Testis (tissue), 3 donors: ENCODE measurements around the gene INSIG1. TPM values are rescaled to one million over a fixed set of nuclear protein-coding genes. Genes with fewer than 3 reads are reported as not detected.

ENCODE experiments used
- DNase-seq: peaks from one replicate; pipeline ENCODE4 v3.0.0-alpha.2; 2019
- H3K27ac ChIP-seq, 2 donors: fragments of 200-600 bp; sonication (generic); one replicate each; pipeline ENCODE4 v1.5.1; 2019
- H3K27me3 ChIP-seq: fragments of 200-600 bp; sonication (generic); one replicate; pipeline ENCODE4 v1.5.1; 2019
- H3K36me3 ChIP-seq: fragments of 200-600 bp; sonication (generic); one replicate; pipeline ENCODE4 v1.5.1; 2017; ENCODE audit warnings: low read depth; ENCODE audit errors: missing control alignments
- H3K4me1 ChIP-seq: fragments of 200-600 bp; sonication (generic); one replicate; pipeline ENCODE4 v1.5.1; 2019
- H3K4me3 ChIP-seq, 2 donors: fragments of 200-600 bp; sonication (generic); one replicate each; pipeline ENCODE4 v1.5.1; 2017 to 2019
- H3K9me3 ChIP-seq: fragments of 200-600 bp; sonication (generic); one replicate; pipeline ENCODE4 v1.5.1; 2017
- POLR2A ChIP-seq: fragments of 450-650 bp; IDR thresholded peaks from one replicate; pipeline ENCODE4 v1.6.1; 2017; ENCODE audit warnings: antibody characterized with exemption, mild to moderate bottlenecking, moderate library complexity
- WGBS, 2 donors: methylation state at CpG; one replicate each; pipeline ENCODE4 v1.1.5; 2018; 5-methylcytosine and 5-hydroxymethylcytosine counted together
- intact Hi-C: fragments of 100-400 bp; cut with DNase I; formaldehyde crosslinking; loops from one replicate; pipeline ENCODE4 v1.15.1; 2023; ENCODE audit warnings: low total_unique reads
- polyA plus RNA-seq: library from polyadenylated mRNA; stranded (reverse); fragments of 350-450 nt; fragmentation: Illumina TruSeq; extraction: RNeasy Lipid Tissue Mini Kit (QIAGEN cat#74804); gene quantifications from one replicate; pipeline ENCODE4 v1.2.3, GENCODE V29; 2014; ENCODE audit warnings: low read depth, low replicate concordance; ENCODE audit not compliant: insufficient read depth
- total RNA-seq, 2 donors: library from RNA; depleted of rRNA; stranded (reverse); fragments of >200 nt; gene quantifications; one replicate each; pipeline ENCODE4 v1.2.3, GENCODE V29; 2016
- TF ChIP-seq, protein P1 (sequence below), 3 experiments: fragments of 450-650 bp in 2 of 3; fragments of 200-600 bp in 1 of 3; sonication (generic) in 1 of 3; IDR thresholded peaks; one replicate each; pipeline ENCODE4 v1.5.1; 2016 to 2019; ENCODE audit warnings: antibody characterized with exemption in 3 of 3, mild to moderate bottlenecking in 2 of 3, moderate library complexity in 1 of 3

Gene INSIG1
- total and polyA plus RNA-seq, 3 donors from 2014 or later: 52.7 to 118 (median 89.7) TPM

DNA sequence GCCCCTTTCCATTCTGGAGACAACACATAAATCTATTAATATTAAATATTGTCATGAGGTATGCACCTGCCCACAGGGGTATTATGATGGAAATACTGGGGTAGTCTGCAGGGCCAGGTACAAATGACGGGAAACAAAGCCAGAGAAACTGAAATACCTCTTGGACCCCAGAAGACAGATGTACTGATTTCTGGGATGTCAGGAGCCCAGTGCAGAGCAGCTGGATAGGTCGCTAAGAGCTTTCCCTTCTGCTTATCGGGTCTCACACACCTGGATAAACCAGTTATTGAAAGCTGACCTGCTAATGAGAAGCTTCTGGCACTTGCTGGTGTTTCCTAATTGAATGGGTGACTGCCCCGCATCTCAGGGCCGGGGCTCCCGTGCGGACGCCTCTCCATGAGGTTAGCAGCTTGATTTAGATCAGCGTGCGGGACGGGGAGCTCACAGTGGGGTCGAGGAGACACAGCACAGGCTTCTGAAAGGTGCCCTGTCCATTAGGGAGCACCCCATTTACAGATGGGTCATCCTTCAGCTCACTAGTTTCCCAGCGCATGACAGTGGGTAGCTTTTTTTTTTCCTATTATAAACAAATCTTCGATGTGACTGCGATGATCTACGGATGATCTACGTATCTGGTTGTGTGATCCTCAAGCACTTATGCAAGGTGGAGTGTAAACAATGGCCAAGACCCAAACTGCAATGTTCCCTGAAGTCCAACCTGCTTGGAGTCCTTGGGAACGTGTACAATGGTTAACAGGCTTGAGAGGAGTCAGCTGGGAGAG is 1.5 kb upstream of the INSIG1 start:
- 44 to 64% methylated on average over 18 of the region's 18 CpGs for WGBS, 2 donors
- TF ChIP-seq, protein P1, sequence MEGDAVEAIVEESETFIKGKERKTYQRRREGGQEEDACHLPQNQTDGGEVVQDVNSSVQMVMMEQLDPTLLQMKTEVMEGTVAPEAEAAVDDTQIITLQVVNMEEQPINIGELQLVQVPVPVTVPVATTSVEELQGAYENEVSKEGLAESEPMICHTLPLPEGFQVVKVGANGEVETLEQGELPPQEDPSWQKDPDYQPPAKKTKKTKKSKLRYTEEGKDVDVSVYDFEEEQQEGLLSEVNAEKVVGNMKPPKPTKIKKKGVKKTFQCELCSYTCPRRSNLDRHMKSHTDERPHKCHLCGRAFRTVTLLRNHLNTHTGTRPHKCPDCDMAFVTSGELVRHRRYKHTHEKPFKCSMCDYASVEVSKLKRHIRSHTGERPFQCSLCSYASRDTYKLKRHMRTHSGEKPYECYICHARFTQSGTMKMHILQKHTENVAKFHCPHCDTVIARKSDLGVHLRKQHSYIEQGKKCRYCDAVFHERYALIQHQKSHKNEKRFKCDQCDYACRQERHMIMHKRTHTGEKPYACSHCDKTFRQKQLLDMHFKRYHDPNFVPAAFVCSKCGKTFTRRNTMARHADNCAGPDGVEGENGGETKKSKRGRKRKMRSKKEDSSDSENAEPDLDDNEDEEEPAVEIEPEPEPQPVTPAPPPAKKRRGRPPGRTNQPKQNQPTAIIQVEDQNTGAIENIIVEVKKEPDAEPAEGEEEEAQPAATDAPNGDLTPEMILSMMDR (IDR thresholded peaks at IDR 0.05): no peak
- TF ChIP-seq POLR2A: no peak
- peak overlapping the region; percentile 79 to 90 for H3K4me3 ChIP-seq
- no peaks in the 10 kb centered on the region for H3K9me3 ChIP-seq
- intact Hi-C loops: no loop called here
- H3K36me3 ChIP-seq: no peaks in the 10 kb centered on the region
- H3K4me1 ChIP-seq: peaks cover 7% of the 10 kb centered on the region
- DNase-seq: no peak
- no peaks in the 10 kb centered on the region for H3K27me3 ChIP-seq
- peak overlapping the region in 1 of 2 donors; percentile 96 for H3K27ac ChIP-seq

DNA sequence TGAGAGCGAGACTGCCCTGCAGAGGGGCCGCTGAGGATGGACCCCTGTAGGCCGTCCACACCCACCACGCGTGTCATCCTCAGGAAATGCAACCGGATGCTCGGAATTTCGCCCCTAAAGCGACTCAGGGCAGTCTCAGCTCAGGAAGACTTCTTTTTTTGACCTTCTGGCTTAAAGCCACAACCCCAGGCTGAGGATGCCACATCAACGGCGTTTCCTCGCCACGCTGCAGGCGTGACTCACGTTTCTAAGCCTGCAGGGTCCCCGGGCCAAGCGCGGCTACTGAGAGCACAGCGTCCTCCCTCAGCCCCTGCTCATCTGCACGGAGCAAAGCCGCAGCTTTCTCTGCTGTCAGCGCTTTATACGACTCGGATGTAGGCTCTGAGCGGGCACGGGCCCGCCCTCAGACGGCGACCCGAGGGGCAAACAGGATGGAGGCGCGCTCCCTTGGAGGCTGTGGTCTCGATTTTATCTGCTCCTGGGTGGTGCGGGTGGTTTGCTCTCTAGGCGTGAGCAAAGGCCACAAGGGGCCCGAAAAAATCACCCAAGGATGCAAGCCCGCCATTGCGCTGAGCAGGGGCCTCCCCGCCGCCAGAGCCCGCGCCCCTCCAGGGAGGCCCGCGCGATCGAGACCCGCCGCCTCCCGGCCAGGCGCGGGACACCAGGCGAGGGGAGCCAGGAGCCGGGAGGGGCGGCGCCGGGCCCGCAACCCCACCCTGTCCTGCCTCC is 726 bp upstream of the INSIG1 start:
- 3 to 8% methylated on average over 23 to 57 of the region's 57 CpGs for WGBS, 2 donors
- H3K9me3 ChIP-seq: no peaks in the 10 kb centered on the region
- intact Hi-C loops: no loop called here
- H3K27ac ChIP-seq: peak overlapping the region; percentile 87 to 96
- DNase-seq: peak; percentile 54
- H3K27me3 ChIP-seq: no peaks in the 10 kb centered on the region
- peaks cover 7% of the 10 kb centered on the region for H3K4me1 ChIP-seq
- TF ChIP-seq POLR2A: no peak
- TF ChIP-seq, protein P1 (IDR thresholded peaks at IDR 0.05): peak in 2 of 3 experiments; percentile 5 to 54
- no peaks in the 10 kb centered on the region for H3K36me3 ChIP-seq
- H3K4me3 ChIP-seq: peak overlapping the region; percentile 79 to 90

DNA sequence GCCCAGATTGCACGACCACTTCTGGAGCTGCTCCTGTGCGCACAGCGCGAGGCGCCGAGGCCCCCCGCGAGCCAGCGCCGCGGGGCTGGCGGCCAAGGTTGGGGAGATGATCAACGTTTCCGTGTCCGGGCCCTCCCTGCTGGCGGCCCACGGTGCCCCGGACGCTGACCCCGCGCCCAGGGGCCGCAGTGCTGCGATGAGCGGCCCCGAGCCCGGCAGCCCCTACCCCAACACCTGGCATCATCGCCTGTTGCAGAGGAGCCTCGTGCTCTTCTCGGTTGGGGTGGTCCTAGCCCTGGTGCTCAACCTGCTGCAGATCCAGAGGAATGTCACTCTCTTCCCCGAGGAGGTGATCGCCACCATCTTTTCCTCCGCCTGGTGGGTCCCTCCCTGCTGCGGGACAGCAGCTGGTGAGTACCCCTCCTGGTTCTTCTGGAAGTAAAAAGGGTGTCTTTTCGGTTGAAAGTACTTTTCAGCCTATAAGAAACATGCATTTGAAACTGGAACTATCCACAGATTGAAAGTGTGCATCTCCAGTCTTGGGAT is 683 bp downstream of the INSIG1 start:
- 0 to 2% methylated on average over 10 to 29 of the region's 34 CpGs for WGBS, 2 donors
- no peak for DNase-seq
- Histone ChIP-seq H3K9me3 (no peaks in the 10 kb centered on the region), H3K4me1 (peaks cover 13% of the 10 kb centered on the region), H3K27ac (peak overlapping the region; percentile 89 to 96), H3K36me3 (no peaks in the 10 kb centered on the region), H3K27me3 (no peaks in the 10 kb centered on the region), H3K4me3 (peak overlapping the region; percentile 82 to 90)
- TF ChIP-seq POLR2A: no peak
- TF ChIP-seq, protein P1 (IDR thresholded peaks at IDR 0.05): no peak
- intact Hi-C loops: no loop called here

DNA sequence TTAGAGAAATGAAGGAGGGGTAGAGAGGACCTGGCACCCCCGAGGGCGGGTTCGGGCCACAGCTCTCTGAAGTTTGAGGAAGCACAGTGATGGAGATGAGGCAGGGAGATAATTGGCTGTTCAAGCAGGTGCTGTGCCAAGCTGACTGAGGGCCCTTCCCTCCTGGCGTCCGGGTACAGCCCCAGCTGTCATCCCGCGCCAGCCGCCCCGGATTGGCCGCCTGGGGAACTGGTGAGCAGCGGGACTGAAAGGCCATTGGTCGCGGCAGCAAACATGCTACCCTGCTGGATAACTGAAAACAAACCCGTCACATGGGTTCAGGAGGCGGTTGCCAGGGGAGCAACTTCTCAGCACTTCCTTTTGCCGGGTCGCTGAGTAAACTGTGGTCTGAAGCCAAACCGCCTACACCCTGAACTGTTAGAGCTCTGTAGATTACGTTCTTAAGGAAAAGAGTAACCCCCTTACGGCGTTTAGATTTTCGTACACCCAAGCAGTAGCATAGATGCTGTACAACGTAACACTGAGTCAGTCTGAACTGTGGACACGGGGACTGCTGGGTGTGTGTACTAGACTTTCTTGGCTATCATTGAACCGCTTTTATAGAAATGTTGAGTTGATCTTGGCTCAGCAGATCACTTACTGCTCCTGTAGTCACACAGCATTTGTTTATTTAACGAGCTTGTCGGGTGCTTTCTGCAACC is 1.3 kb downstream of the INSIG1 start:
- intact Hi-C loops: no loop called here

More for the DNA sequence above, 1.3 kb downstream of the INSIG1 start:
- Histone ChIP-seq H3K27ac (peak overlapping the region; percentile 89 to 96), H3K36me3 (no peaks in the 10 kb centered on the region), H3K4me3 (peak overlapping the region; percentile 82 to 90), H3K9me3 (no peaks in the 10 kb centered on the region), H3K27me3 (no peaks in the 10 kb centered on the region), H3K4me1 (peaks cover 14% of the 10 kb centered on the region)
- WGBS, 2 donors: 0 to 2% methylated on average over 27 of the region's 27 CpGs
- peak; percentile 97 for DNase-seq
- TF ChIP-seq POLR2A: no peak
- TF ChIP-seq, protein P1 (IDR thresholded peaks at IDR 0.05): no peak
